Calu3 (cell line): ENCODE data around the gene MFSD6. TPM values are rescaled to one million over a fixed set of nuclear protein-coding genes. Genes with fewer than 3 reads are reported as not detected.

ENCODE experiments used
- BruUV-seq: library from RNA; stranded (reverse); fragments of 400-500 nt; replicated peaks from 2 replicates; lab custom pipeline; 2021; lab: Mats Ljungman, UMichigan
- CTCF ChIA-PET: fragments of 300-600 bp; sonication (Branson Sonifier 250); formaldehyde crosslinking; loops from one replicate; lab custom pipeline; 2022; ENCODE audit warnings: antibody characterized with exemption; lab: Charles Lee
- DNase-seq: peaks from one replicate; pipeline ENCODE4 v3.0.0; 2022
- H3K27ac Mint-ChIP-seq: one replicate; pipeline ENCODE4 v1.8.0; 2022; ENCODE audit warnings: mixed read lengths; ENCODE audit not compliant: unreplicated experiment
- H3K27me3 Mint-ChIP-seq: one replicate; pipeline ENCODE4 v1.8.0; 2022; ENCODE audit warnings: mixed read lengths; ENCODE audit not compliant: unreplicated experiment
- H3K36me3 Mint-ChIP-seq: one replicate; pipeline ENCODE4 v1.8.0; 2022; ENCODE audit warnings: mild to moderate bottlenecking, moderate library complexity, mixed read lengths; ENCODE audit not compliant: insufficient read depth, unreplicated experiment
- H3K4me1 Mint-ChIP-seq: one replicate; pipeline ENCODE4 v1.8.0; 2022; ENCODE audit warnings: mild to moderate bottlenecking, low read depth, mixed read lengths; ENCODE audit not compliant: unreplicated experiment
- H3K4me3 Mint-ChIP-seq: one replicate; pipeline ENCODE4 v1.8.0; 2022; ENCODE audit warnings: mild to moderate bottlenecking, low read depth, moderate library complexity, mixed read lengths; ENCODE audit not compliant: unreplicated experiment
- H3K9me3 Mint-ChIP-seq: one replicate; pipeline ENCODE4 v1.8.0; 2022; ENCODE audit warnings: low read depth, mixed read lengths; ENCODE audit not compliant: unreplicated experiment
- intact Hi-C: fragments of 100-400 bp; cut with micrococcal nuclease; formaldehyde crosslinking; loops from one replicate; pipeline ENCODE4 v1.10.0; 2022; ENCODE audit not compliant: unreplicated experiment
- total RNA-seq: library from RNA; stranded (reverse); gene quantifications from 2 replicates; pipeline ENCODE4 v1.2.3, GENCODE V29; 2022
- TF ChIP-seq, protein P1 (sequence below): fragments of 200-600 bp; IDR thresholded peaks from one replicate; pipeline ENCODE4 v1.8.0; 2022; ENCODE audit warnings: antibody characterized with exemption; ENCODE audit not compliant: unreplicated experiment

The MFSD6 gene
- total RNA-seq, 1 experiment from 2014 or later, result 39.4 TPM

DNA sequence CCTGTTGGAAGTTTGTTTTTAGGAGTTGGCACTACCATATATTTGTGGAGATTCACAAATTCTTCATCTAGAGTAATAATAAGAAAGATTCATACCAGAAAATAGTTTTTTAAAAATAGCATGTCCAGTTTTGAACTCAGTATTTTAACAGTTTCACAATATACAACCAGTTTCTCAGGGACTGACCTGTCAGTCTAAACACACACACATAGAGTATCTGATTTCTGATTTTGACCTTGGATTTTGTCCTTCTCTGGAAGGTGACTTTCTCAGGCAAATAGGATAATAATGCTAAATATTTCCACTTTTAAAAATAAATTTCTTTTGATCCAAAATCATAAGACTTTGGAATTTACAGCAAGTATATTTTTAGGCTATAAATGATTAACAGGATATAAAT, 32.0 kb downstream of the MFSD6 start:
- CTCF ChIA-PET, result no interaction called here
- no peaks in the 10 kb centered on the region for H3K27me3 Mint-ChIP-seq
- H3K9me3 Mint-ChIP-seq, result no peaks in the 10 kb centered on the region
- intact Hi-C loops, result no loop called here
- no TSS peak for BruUV-seq
- TF ChIP-seq, protein P1, sequence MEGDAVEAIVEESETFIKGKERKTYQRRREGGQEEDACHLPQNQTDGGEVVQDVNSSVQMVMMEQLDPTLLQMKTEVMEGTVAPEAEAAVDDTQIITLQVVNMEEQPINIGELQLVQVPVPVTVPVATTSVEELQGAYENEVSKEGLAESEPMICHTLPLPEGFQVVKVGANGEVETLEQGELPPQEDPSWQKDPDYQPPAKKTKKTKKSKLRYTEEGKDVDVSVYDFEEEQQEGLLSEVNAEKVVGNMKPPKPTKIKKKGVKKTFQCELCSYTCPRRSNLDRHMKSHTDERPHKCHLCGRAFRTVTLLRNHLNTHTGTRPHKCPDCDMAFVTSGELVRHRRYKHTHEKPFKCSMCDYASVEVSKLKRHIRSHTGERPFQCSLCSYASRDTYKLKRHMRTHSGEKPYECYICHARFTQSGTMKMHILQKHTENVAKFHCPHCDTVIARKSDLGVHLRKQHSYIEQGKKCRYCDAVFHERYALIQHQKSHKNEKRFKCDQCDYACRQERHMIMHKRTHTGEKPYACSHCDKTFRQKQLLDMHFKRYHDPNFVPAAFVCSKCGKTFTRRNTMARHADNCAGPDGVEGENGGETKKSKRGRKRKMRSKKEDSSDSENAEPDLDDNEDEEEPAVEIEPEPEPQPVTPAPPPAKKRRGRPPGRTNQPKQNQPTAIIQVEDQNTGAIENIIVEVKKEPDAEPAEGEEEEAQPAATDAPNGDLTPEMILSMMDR, result no peak
- DNase-seq, result no peak
- H3K4me1 Mint-ChIP-seq, result no peaks in the 10 kb centered on the region
- H3K4me3 Mint-ChIP-seq, result no peak overlapping the region
- H3K36me3 Mint-ChIP-seq, result no peaks in the 10 kb centered on the region
- no peak overlapping the region for H3K27ac Mint-ChIP-seq

DNA sequence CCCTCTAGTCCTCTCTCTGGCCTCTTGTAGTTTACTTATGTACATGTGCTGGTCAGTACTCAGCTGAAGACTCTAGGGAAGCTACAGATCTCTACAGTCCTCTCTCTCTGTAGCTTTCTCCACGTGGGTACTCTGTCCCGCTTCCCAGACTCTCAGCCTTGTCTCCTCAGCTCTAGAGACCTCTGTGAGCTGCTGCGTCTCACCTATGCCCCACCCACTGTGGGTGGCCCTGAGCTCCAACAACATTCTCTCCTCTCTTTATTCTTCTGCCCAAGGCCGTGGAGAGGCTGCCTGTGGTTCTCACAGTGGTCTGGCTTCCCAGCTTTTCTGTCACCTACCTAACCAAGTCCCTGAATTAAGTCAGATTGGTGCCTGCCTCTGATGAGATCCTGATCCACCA, 33.4 kb downstream of the MFSD6 start:
- TF ChIP-seq, protein P1, result no peak
- no peak for DNase-seq
- H3K4me1 Mint-ChIP-seq, result no peaks in the 10 kb centered on the region
- BruUV-seq, result no TSS peak
- no peaks in the 10 kb centered on the region for H3K27me3 Mint-ChIP-seq
- intact Hi-C loops, result no loop called here
- CTCF ChIA-PET, result interaction anchor here (0.6 kb wide), 1 partner anchor 45 kb away, joined by 3 read pairs; no protein-coding TSS in a partner anchor
- no peak overlapping the region for H3K4me3 Mint-ChIP-seq
- H3K36me3 Mint-ChIP-seq, result no peaks in the 10 kb centered on the region
- no peaks in the 10 kb centered on the region for H3K9me3 Mint-ChIP-seq
- H3K27ac Mint-ChIP-seq, result no peak overlapping the region

DNA sequence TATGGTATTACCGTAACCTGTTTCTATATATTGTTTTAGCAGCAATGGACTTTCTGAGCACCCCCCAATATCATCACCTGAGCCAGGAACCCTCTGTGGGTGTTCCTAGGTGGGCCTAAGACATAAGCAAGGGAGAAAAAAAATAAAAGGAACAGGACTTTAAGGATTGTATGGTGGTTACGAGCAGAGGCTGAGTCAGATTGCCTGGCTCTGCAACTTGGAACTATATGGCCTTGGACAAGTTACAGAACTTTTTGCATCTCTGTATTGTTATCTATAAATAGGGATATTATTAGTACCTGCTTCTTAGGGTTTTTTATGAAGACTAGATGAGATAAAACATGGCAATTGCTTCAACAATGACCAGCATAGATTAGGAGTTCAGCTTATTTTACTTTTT, 34.9 kb downstream of the MFSD6 start:
- Mint-ChIP-seq H3K4me3 (no peak overlapping the region), H3K27me3 (no peaks in the 10 kb centered on the region), H3K9me3 (no peaks in the 10 kb centered on the region), H3K36me3 (no peaks in the 10 kb centered on the region), H3K27ac (no peak overlapping the region), H3K4me1 (no peaks in the 10 kb centered on the region)
- DNase-seq, result no peak
- CTCF ChIA-PET, result no interaction called here
- BruUV-seq, result no TSS peak
- intact Hi-C loops, result no loop called here
- TF ChIP-seq, protein P1, result no peak

DNA sequence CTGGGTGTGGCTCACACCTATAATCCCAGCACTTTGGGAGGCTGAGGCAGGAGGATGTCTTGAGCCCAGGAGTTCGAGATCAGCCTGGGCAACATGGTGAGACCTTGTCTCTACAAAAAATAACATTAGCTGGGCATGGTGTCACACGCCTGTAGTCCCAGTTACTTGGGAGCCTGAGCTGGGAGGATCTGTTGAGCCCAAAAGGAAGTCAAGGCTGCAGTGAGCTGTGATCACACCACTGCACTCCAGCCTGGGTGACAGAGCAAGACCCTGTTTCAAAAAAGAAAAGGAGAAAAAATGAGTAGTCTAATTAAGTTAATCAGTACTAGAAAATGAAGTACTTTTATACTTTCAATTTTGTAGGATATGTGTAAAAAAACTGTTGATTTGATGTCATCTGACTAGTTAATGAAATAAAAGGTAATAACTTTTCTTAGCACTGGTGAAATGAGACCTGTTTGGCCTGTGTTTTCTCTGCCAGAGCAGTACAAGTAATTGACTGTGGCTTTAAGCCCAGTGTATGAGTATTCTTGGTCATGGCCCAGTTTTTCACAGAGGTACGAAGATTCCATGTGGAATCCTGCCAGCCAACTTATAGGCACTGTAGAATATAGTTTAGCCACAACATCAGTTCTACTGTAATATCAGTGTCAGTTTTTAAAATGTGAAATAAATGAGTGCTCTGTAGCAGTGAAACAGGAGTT, 35.8 kb downstream of the MFSD6 start:
- BruUV-seq, result no TSS peak
- no peak for DNase-seq
- Mint-ChIP-seq H3K27ac (no peak overlapping the region), H3K27me3 (no peaks in the 10 kb centered on the region), H3K9me3 (no peaks in the 10 kb centered on the region), H3K36me3 (no peaks in the 10 kb centered on the region), H3K4me1 (no peaks in the 10 kb centered on the region), H3K4me3 (no peak overlapping the region)
- intact Hi-C loops, result no loop called here
- CTCF ChIA-PET, result no interaction called here
- TF ChIP-seq, protein P1, result no peak
